BJ (cell line): ENCODE results near the gene CNOT3. TPM values are rescaled to one million over a fixed set of nuclear protein-coding genes. Genes with fewer than 3 reads are reported as not detected.
"Not testable (repeated sequence)": the region's sequence is repeated elsewhere in the genome, so short reads cannot be mapped to it uniquely, and the experiment has no call there.

Experiments
- CTCF ChIA-PET: fragments of 350-600 bp; formaldehyde crosslinking; extraction: SDS; loops from one replicate; lab custom pipeline; 2021; ENCODE audit warnings: antibody characterized with exemption, inconsistent platforms; lab: Yijun Ruan, JAX
- POLR2A ChIA-PET: fragments of 300-600 bp; sonication (Branson Sonifier 250); formaldehyde crosslinking; extraction: SDS; loops from one replicate; lab custom pipeline; 2021; ENCODE audit warnings: antibody characterized with exemption; lab: Charles Lee
- DNase-seq: peaks from one replicate; pipeline ENCODE4 v3.0.0-alpha.2; 2011; ENCODE audit warnings: low read depth
- H3K27me3 ChIP-seq: 2 replicates; pipeline ENCODE4 v1.6.0; 2011; ENCODE audit warnings: low read length; ENCODE audit not compliant: control insufficient read depth, insufficient read depth
- H3K36me3 ChIP-seq: 2 replicates; pipeline ENCODE4 v1.5.1; 2011; ENCODE audit warnings: low read length; ENCODE audit not compliant: control insufficient read depth, insufficient read depth
- H3K4me3 ChIP-seq: 2 replicates; pipeline ENCODE4 v1.5.1; 2011; ENCODE audit warnings: low read depth, mild to moderate bottlenecking, control low read depth, low read length
- CTCF ChIP-seq: IDR thresholded peaks from 2 replicates; pipeline ENCODE4 v1.5.1; 2011; ENCODE audit warnings: low read depth, mild to moderate bottlenecking, control low read depth, inconsistent platforms, low read length, moderate library complexity; ENCODE audit not compliant: insufficient read depth
- polyA plus RNA-seq: library from polyadenylated mRNA; depleted of rRNA; stranded (reverse); fragments of >200 nt; gene quantifications from 2 replicates; pipeline ENCODE4 v1.2.3, GENCODE V29; 2011

The CNOT3 gene
- polyA plus RNA-seq, 1 experiment, result 6.3 TPM

- DNase-seq, result no peak
- Histone ChIP-seq H3K36me3 (no peaks in the 10 kb centered on the region), H3K4me3 (peak overlapping the region; percentile 30), H3K27me3 (no peaks in the 10 kb centered on the region)
- CTCF ChIA-PET, result interaction anchor here (0.5 to 3.4 kb wide), 8 partner anchors 10 to 303 kb away, joined by 3 to 17 read pairs (median 4); partner anchors contain the start of genes PRPF31 and TFPT
- peak; percentile 59 for TF ChIP-seq CTCF
- POLR2A ChIA-PET, result interaction anchor here (0.7 kb wide), 1 partner anchor 27 kb away, joined by 5 read pairs; no protein-coding TSS in a partner anchor
These were observed 40.9 kb upstream of the CNOT3 start for GRCh38 chr19:54096617-54097106.

GRCh38 chr19:54099190-54099902 is 38.2 kb upstream of the CNOT3 start:
- DNase-seq, result no peak
- no peaks in the 10 kb centered on the region for H3K27me3 ChIP-seq
- CTCF ChIA-PET, result no interaction called here
- no peaks in the 10 kb centered on the region; the same call in 1 of the 2 replicates for H3K36me3 ChIP-seq
- POLR2A ChIA-PET, result no interaction called here
- H3K4me3 ChIP-seq, result no peak overlapping the region
- TF ChIP-seq CTCF, result no peak

- H3K36me3 ChIP-seq, POLR2A ChIA-PET, H3K27me3 ChIP-seq, DNase-seq, CTCF ChIA-PET, H3K4me3 ChIP-seq: not testable (repeated sequence)
These were observed 37.7 kb upstream of the CNOT3 start for GRCh38 chr19:54099903-54100255.

GRCh38 chr19:54100561-54100960 is 37.0 kb upstream of the CNOT3 start, which contains the start of gene OSCAR:
Gene OSCAR (minus strand): TSS chr19:54100803. CDS start chr19:54100792, 11 bp downstream.
- CTCF ChIA-PET, result no interaction called here
- TF ChIP-seq CTCF, result no peak
- no peak within 1 kb of the TSS for H3K4me3 ChIP-seq
- no peak for DNase-seq
- no peaks in the 10 kb centered on the region for H3K27me3 ChIP-seq
- H3K36me3 ChIP-seq, result no peaks in the 10 kb centered on the region; the same call in none of the 2 replicates
- POLR2A ChIA-PET, result no interaction called here

- ChIA-PET POLR2A (no interaction called here), CTCF (no interaction called here)
- no peak for TF ChIP-seq CTCF
- Histone ChIP-seq H3K4me3 (peak within 1 kb of the TSS; percentile 76), H3K27me3 (no peaks in the 10 kb centered on the region), H3K36me3 (peaks cover 8% of the 10 kb centered on the region)
- peak; percentile 86 for DNase-seq
These were observed 35.0 kb upstream of the CNOT3 start, which contains the start of gene NDUFA3 for GRCh38 chr19:54102421-54103169. Gene NDUFA3 (plus strand): TSS chr19:54102855. CDS start chr19:54102879, 24 bp downstream.
